NCI-H1417 treated with DMSO at 0.1 percent for 48 hours (cell line): ENCODE results near the gene GPATCH8.
"Not testable (repeated sequence)": the region's sequence is repeated elsewhere in the genome, so short reads cannot be mapped to it uniquely, and the experiment has no call there.

Experiments
- DNase-seq: peaks from one replicate; lab custom pipeline; 2025; lab: John Stamatoyannopoulos, UW

GPATCH8 gene

DNA sequence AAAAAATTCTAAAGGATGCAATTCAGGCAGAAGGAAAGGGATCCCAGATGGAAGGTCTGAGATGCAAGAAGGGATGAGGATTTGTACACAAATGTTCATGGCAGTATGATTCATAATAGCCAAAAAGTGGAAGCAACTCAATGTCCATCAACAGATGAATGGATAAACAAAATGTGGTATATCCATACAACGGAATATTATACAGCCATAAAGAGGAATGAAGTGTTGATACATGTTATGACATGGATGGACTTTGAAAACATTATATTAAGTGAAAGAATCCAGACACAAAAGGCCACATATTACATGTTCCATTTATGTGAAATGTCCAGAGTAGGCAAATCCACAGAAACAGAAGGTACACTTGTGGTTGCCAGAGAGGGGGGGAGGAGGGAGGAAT lies 23.9 kb upstream of the GPATCH8 start:
- DNase-seq: no peak

DNA sequence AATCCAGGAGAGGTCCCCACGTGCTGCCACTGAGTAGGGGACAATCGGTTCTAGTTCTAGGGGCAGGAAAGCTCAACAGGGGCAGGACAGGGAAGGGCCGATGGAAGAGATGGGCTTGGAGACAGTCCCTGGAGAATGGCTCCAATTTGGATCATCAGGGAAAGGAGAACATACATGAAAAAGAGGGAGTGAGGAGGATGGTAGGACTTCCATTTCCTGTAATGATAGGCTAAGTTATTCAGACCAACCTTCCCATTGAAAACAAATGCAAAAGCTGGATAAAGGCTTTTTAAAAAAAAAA lies 20.4 kb upstream of the GPATCH8 start:
- no peak for DNase-seq

DNA sequence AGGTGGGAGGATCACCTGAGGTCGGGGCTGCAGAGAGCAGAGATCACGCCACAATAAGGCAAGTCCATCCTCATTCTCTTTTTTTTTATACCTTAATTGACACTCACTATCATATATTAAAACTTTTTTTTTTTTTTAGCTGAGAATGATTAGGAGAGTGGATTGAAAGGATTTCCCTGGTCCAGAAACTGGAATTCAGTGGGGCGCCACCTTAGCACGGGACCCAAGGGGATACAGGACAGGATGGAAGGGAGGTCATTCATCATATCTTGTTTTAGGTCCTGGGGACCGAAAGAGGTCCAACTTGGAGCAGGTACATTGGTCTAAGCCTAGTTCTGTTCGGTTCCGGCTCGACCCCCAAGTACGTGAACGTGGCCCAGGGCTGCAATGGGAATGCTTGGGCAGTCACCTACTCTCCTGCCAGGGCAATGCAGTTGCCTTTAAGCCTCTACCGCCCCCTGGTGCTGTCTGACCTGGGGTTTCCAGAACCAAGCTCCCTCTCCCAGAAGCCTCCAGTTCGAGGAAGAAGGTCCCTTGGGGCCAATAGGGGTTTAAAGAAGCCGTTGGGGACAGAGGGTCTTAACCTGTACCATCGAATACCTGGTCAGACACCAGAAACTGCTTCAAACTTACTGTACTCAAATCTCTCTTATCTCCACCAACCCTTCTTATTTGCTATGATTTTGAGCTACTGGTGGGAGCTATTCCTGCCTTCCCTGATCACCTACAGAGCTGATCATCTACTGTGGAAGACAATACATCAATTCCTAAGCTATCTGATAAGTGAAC lies 19.9 kb upstream of the GPATCH8 start:
- no peak for DNase-seq

DNA sequence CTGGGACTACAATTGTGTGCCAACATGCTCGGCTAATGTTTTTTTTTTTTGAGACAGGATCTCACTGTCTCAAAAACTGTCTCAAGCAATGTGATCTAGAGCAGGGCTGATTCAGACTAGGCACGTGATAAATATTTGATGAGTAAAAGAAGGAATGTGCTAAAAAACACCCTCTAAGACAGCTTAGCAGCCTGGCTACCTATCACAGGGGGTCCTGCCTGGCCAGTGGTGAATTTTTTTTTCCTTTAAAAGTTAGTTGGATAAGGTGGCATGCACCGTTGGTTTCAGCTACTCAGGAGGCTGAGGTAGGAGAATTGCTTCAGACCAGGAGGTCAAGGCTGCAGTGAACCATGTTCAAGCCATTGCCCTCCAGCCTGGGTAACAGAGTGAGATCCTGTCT lies 14.8 kb upstream of the GPATCH8 start:
- DNase-seq: no peak

DNA sequence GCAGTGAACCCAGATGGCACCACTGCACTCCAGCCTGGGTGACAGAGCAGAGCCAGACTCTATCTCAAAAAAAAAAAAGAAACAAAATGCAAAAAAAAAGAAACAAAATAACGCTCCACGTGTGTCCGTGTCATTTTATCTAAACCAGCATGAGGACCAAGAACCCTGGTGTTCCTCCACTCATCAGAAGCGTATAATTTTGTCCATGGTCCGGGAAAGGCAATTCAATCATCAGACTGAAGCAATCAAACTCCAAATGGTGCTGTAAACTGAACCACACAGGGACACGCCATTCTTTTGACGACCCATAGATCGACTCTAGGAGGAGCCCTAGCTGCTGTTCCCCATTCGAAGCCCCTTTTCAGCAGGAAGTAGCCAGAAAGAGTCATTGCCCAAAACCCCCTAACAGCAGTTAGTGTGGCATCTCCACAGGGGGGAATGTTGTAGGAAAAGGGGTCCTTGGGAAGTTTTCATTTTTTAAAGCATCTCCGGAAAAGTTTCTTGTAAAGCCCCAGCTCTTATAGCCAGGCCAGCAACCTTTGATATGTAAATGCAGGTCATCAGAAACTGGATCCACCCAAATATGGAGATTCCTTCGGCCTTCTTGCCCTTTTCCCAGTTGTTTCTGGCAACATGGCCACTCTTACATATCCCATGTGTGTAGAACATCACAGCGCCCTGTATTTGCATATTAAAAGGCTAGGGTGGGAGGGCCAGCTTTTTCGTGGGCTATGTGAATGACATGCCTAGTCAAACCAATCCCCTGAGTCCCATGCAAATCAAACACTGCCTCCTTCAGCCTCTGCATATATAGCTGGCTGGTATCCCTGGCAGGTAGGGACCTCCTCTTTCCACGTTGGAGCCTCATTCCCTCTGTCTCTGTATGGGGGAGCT lies 8.3 kb upstream of the GPATCH8 start:
- not testable (repeated sequence) for DNase-seq

DNA sequence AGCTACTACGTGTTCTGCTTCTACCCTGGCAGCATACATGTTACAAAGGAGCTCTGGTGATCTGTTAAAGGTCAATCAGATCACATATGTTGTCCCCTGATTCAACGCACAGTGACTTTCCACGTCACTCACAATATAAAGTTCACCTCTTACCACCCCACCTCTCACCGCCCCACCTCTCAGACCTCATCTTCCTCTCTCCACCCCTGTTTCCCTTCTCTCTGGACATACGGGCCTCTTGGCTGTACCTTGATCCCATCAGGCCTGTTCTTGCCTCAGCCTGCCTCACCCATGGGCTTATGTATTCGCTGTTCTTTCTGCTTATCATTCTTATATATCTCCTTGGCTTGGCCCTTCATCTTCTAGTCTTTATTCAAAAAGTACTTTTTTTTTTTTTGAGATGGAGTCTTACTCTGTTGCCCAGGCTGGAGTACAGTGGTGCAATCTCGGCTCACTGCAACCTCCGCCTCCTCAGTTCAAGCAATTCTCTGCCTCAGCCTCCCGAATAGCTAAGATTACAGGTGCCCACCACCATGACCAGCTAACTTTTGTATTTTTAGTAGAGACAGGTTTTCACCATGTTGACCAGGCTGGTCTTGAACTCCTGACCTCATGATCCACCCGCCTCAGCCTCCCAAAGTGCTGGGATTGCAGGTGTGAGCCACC lies 3.9 kb upstream of the GPATCH8 start:
- DNase-seq: not testable (repeated sequence)

DNA sequence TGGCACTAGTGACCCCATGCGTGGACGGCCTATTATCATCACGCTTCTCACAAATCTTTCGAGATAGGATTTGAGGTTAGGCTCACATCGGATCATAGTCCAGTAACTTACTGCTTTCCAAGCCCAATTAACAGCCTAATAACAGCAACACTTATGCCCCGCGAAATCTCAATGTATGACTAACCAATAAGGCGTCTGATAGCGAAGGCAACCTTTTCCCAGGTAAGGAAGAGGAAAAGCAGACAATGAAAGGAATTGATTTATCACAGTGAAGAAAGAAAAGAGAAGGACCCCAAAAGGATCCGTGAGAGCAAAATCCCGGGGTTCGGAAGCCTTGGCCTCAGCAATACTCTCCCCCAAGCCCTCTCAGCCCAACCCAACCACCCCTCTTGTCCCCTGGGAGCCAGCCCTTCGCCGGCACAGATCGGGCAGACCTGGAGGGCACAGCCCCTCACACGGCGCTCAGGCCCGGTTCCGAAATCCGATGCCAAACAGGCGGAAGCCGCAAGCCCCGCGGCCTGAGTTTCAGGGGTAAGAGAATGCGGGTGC lies 534 bp downstream of the GPATCH8 start:
- DNase-seq: peak; percentile 4

DNA sequence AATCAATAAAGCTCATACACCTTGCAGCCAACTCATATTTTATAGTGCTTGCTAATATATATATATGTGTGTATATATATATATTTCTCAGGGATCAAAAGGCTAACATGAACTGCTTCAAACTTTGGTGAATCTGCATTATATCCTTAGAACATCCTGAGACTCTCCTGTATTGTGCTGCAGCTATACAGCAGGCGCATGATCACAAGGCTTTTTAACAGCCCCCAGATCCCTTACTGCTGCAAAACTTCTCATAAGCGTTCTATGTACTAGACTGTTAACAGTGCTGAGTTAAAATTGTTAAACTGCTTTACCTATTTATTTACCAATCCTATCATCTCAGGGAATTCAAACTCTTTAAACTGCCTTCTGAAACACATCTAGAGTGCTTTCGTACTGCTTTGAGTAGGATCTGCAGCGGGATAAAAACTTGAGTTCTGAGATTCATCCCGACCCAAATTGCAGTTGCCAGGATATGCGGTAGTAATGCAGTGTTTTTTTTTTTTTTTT lies 1.3 kb downstream of the GPATCH8 start:
- DNase-seq: no peak

DNA sequence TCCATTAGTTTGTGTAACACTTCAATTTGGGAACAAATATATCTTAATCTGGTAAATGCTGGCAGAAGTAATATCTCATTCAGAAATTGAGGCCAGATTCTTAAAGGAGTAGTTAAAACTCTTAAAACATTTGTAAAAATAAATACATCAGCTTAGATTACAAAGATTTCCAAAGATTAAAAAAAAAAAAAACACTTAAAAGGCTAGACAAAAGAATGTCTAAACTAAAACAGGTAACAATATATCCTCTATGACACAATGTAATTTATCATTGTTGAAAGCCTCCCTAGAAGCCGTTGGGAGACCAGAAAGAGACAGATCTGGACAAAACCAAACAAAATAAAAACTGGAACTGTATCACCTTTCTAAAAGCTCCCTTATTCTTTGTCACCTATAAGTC lies 3.5 kb downstream of the GPATCH8 start:
- DNase-seq: no peak

DNA sequence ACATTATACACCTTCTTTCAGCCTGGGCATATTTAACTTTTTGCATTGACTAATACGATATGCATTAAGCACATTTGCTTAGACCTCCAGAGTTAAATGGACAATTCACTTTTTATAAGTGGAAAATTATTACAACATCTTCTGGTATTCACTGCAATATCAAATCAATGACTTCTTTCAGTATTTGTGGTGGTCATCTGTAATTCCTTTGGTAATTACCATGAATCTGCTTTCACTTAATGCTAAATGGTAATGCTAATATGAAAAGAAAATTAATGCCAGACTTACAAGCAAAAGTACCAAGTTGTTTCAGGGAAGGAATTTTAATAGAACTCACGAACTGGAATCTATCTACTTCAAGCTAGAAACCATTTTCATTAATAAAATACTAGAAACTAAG lies 6.4 kb downstream of the GPATCH8 start:
- DNase-seq: no peak

DNA sequence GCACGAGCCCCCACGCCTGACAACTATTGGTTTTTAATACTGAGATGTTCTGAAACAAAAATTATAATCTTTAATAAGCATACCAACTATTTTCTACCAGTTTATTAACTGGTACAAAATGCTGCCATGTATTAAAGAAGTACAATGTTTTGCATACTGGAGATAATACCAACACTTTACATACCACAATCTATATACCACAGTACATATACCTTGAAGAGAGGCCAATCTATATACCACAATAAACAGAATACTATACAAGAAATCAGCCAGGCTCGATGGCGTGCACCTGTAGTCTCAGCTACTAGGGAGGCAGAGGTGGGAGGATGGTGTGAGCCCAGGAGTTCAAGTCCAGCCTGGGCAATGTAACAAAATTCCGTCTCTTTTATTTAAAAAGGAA lies 9.9 kb downstream of the GPATCH8 start:
- no peak for DNase-seq

DNA sequence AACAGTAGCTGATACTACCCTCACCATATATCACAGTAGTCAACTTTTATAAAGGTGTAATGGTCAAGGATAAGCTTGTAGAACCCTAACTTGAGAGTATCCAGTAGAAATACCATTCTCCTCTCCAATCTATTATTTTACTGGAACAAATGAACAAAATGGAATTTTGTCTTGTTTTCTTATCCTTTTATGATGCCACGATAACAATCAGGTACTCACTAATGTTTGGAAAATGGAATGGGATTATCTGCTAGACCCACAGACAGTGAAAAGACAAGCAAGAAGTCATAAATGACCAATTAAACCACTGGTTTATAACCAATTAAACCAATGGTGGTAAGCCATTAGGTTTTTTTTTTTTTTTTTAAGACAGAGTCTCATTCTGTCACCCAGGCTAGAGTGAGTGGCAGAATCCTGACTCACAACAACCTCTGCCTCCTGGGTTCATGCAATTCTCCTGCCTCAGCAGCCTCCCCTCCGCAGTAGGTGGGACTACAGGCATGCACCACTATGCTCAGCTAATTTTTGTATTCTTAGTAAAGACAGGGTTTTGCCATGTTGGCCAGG lies 10.4 kb downstream of the GPATCH8 start:
- no peak for DNase-seq

DNA sequence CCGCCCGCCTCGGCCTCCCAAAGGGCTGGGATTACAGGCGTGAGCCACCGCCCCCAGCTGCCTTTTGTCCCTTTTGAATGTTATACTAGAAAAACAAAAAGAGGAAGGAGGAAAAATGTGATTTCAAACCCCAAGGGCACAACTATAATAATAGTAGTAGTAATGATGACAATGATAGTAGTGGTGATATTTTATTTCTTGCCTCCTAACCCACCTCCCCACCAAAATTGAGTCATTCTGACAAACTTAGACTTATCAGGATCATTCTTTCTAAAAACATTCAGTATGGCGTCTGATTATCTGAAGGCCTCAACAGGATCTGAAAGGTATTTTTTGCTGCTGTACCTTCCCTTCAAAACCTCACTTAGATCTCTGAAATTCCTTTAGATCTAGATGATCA lies 13.6 kb downstream of the GPATCH8 start:
- DNase-seq: no peak

DNA sequence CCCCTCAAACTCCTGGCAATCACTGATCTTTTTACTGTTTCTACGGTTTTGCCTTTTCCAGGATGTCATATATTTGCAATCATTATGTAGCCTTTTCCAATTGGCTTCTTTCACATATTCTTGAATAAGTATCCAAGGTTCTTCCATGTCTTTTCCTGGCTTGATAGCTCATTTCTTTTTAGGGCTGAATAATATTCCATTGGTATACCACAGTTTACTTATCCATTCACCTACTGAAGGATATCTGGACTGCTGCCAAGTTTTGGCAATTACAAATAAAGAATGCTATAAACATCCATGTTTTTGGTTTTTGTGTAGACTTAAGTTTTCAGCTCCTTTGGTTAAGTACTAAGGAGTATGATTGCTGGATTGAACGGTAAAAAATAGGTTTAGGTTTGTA lies 16.0 kb downstream of the GPATCH8 start:
- no peak for DNase-seq

DNA sequence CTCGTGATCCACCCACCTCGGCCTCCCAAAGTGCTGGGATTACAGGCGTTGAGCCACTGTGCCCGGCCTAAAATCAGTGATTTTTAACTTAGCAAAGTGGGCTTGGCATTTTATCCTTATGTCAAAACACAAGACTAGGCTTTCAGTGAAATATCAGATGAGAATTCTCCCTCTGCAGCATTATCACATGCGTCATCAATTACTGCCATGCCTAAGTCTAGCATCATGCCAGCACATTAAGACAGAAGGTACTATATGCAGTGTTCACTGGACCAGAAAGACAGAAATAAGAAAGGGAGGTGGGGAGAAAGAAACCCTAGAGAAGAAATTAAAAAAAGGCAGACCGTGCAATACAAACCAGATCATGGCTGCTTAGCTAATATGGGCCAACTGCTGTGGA lies 29.8 kb downstream of the GPATCH8 start:
- DNase-seq: no peak

DNA sequence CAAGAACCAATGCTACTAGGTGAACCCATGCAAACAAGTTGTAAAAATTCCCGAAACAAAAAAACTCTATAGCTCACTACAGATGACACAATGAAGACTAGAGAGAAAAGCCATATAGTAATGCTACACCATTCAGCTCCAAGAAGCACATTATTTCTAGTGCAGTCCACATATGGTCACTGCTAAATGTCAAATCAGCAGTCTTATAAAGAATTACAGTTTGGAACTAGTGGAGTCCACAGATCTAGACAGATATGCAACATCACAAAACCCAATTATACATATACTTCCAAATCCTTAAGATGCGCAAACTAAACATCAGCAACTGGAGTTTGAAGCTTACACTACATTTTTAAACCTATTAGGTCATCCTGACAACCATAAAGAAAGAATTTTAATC lies 33.5 kb downstream of the GPATCH8 start:
- DNase-seq: no peak

DNA sequence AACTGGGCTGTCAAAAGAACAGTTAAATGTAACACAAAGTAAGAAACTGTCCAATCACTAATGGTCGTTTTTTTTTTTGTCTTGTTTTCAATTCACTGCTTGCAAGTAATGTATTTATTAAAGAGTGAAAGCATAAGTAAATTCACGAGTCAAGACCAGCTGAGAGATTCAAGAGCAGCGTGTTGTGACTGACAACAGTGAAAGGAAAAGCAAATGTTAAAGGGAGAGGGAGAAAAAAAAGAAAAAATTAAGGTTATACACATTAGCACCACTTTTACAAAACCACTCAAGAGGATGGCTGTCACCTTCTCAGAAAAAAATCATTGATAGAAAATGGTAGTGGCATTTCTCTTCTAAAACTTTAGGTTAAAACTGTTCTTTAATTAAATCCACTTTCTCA lies 36.1 kb downstream of the GPATCH8 start:
- no peak for DNase-seq

DNA sequence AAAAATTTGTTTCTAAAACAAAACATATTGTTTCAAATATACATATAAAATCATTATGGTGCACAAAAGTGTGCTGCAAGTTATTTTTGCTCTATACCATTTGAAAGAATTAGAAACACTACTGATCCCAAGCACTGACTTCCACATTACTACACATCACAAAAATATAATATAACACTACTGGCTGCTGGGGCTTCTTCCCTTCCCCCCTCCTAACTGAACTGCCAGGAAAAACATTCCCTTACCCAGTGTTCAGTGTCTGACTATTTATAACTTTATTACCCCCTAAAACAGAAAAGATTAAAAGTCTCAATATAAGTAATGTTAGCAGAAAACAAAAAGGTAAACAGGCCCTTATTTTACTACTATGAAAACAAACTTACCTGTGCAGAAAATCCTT lies 36.9 kb downstream of the GPATCH8 start:
- DNase-seq: no peak

DNA sequence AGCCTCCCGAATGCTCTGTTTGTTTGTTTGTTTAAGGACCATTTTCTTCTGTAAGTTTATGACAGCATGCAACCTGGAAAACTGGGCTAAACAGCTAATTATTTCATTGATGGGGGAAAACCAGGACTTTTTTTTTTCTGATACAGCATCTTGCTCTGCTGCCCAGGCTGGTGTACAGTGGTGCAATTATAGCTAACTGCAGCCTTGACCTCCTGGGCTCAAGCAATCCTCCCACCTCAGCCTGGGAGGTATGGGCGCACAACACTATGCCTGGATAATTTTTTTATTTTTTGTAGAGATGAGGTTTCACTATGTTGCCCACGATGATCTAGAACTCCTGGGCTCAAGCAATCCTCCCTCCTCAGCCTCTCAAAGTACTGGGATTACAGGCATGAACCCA lies 37.3 kb downstream of the GPATCH8 start:
- no peak for DNase-seq

DNA sequence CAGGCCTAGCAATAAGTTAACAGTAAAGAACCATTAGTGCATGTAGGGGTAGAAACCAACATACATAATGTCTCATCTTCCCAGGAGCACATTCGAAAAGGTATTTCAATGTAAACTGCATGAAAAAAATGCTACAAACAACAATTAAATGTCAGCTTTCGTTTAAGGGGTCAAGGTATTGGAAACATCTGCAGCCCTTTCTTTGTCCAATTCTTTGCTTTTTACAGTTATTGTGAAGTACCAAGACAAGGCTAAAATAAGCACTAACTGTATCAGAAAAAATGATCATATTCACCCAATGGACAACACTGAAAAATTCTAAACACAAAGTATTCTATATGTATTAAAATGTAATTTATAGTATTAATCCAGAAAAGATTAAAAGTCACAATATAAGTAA lies 37.9 kb downstream of the GPATCH8 start:
- no peak for DNase-seq

DNA sequence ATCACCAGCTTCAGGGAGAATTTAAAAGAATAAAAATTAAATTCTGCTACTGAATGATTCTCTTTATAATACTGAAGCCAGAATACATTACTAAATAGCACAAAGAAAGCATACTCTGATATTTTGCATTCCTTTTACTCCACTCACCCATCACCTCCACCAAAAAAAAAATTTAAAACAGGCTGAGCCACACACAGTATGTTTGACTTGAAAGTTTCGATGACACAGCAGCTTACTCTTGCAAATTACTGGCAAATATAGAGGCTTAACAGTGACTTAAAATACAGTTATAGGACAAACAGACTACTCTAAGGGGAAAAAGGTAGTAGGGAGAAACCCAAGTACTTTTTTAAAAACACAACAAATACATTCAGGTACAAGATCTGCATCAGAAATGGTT lies 39.2 kb downstream of the GPATCH8 start:
- DNase-seq: no peak

DNA sequence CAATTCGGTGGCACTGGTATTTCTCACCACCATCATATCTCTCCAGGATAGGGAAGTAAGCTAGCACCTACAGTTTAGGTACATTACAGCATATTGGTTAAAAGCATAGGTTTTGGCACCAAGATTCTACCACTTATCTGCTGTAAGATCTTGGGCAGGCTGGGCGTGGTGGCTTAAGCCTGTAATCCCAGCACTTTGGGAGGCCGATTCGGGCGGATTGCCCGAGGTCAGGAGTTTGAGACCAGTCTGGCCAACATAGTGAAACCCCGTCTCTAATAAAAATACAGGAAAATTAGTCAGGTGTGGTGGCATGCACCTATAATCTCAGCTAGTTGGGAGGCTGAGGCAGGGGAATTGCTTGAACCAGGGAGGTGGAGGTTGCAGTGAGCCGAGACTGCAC lies 51.4 kb downstream of the GPATCH8 start:
- DNase-seq: no peak
